Right lobe of liver (tissue), 4 donors: ENCODE data around the gene IGSF22.

Experiments
- CTCF ChIP-seq, 4 donors: fragments of 200-600 bp in 3 of 4; fragments of 450-650 bp in 1 of 4; IDR thresholded peaks; one replicate each; pipeline versions ENCODE4 v1.5.1 to v1.8.0; 2016 to 2022; ENCODE audit warnings: antibody characterized with exemption in 4 of 4, mild to moderate bottlenecking in 2 of 4
- POLR2A ChIP-seq: fragments of 450-650 bp; IDR thresholded peaks from one replicate; pipeline ENCODE4 v1.6.1; 2017; ENCODE audit warnings: antibody characterized with exemption, mild to moderate bottlenecking
- donor health status: DM: no; HTN: no; CAD: no.
- donor health status: DM: no; HTN: no; CAD: no.
- donor health status: DM: no; HTN: yes; CAD: no.

DNA sequence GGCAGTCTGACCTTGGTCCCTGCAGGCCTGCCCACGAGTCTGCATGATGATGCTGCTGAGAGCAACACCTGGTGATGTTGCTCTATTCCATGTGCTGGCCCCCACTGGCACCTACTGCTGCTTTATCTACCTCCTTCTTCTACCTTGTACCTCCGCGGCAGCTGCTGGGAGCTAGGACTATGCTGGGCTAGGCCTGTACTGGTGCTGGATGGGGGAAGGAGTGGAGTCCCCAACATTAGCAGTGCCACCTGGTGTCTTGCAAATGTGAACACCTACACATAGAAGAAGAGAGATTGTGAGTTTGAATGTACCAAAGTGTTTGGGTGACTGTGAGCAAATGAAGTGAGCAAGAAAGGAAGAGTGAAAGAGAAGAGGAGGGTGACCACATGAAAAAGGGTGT is 35.2 kb upstream of the IGSF22 start:
- no peak for TF ChIP-seq CTCF (IDR thresholded peaks at IDR 0.05)
- TF ChIP-seq POLR2A = no peak
